Vagina (tissue), 2 donors: ENCODE measurements around the gene IRX5.

Source experiments
- POLR2A ChIP-seq, 2 donors: fragments of 450-650 bp; IDR thresholded peaks; one replicate each; pipeline ENCODE4 v1.6.1; 2017; ENCODE audit warnings: antibody characterized with exemption in 2 of 2, mild to moderate bottlenecking in 2 of 2, moderate library complexity in 2 of 2
- POLR2AphosphoS5 ChIP-seq, 2 donors: sonication (generic); formaldehyde crosslinking; IDR thresholded peaks; one replicate each; pipeline ENCODE4 v1.9.0; 2017; ENCODE audit warnings: antibody characterized with exemption in 2 of 2, mild to moderate bottlenecking in 2 of 2, low read depth in 1 of 2; ENCODE audit not compliant: insufficient read depth in 1 of 2
- TF ChIP-seq, protein P1 (sequence below), 3 experiments: fragments of 450-650 bp in 2 of 3; fragments of 200-600 bp in 1 of 3; sonication (generic) in 1 of 3; IDR thresholded peaks; one replicate each; pipeline ENCODE4 v1.5.1; 2017 to 2019; ENCODE audit warnings: antibody characterized with exemption in 3 of 3, mild to moderate bottlenecking in 2 of 3, moderate library complexity in 2 of 3

DNA sequence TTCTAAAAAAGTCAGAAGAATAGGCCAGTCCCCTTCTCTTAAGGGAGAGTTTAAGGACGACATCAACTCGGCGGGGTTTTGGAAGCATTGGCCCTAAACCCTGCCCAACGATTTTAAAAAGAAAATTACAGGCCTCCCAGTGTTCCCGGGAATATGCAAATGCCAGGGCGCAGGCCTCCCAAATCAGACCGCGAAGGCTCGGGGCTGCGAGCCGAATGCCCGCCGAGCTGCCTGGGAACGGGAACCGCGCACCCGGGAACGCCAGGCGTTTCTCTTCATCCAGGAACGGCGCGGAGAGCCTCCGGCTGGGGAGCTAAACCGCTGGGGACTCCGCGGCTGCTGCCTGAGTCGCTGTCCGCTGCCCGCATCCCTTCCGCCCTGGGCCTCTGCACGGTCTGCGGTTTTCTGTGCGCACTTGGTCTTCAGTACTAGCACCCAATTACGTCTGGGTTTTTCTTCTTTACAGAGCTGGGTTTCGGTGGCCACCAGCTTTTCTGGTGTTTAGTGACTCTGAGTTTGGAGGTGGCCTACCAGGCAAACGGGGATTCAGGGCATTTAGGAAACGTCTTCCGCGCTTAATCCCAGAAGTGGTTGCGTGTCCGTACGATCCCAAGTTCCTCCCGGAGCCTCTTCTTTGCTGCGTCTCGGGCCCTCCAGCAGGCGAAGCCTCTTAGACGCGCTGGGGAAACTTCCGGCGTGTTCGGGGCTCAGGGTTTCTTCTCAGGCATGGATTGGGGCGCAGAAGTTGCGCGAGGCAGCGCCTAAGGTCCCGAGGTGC, 5.7 kb downstream of the IRX5 start:
- TF ChIP-seq, protein P1, sequence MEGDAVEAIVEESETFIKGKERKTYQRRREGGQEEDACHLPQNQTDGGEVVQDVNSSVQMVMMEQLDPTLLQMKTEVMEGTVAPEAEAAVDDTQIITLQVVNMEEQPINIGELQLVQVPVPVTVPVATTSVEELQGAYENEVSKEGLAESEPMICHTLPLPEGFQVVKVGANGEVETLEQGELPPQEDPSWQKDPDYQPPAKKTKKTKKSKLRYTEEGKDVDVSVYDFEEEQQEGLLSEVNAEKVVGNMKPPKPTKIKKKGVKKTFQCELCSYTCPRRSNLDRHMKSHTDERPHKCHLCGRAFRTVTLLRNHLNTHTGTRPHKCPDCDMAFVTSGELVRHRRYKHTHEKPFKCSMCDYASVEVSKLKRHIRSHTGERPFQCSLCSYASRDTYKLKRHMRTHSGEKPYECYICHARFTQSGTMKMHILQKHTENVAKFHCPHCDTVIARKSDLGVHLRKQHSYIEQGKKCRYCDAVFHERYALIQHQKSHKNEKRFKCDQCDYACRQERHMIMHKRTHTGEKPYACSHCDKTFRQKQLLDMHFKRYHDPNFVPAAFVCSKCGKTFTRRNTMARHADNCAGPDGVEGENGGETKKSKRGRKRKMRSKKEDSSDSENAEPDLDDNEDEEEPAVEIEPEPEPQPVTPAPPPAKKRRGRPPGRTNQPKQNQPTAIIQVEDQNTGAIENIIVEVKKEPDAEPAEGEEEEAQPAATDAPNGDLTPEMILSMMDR (IDR thresholded peaks at IDR 0.05): no peak
- TF ChIP-seq POLR2A (IDR thresholded peaks at IDR 0.05) (no peak), POLR2AphosphoS5 (IDR thresholded peaks at IDR 0.05; ENCODE audit: insufficient read depth in 1 of 2, low read depth in 1 of 2) (no peak)
